GM21423 (cell line): ENCODE results near the gene WFDC10A.
"Not testable (repeated sequence)": the region's sequence is repeated elsewhere in the genome, so short reads cannot be mapped to it uniquely, and the experiment has no call there.

Experiments
- ATAC-seq: cut with Tn5 transposase; IDR thresholded peaks from one replicate; pipeline ENCODE4 v1.9.1; 2021; ENCODE audit warnings: mild to moderate bottlenecking, moderate library complexity; ENCODE audit not compliant: unreplicated experiment

The WFDC10A gene

DNA sequence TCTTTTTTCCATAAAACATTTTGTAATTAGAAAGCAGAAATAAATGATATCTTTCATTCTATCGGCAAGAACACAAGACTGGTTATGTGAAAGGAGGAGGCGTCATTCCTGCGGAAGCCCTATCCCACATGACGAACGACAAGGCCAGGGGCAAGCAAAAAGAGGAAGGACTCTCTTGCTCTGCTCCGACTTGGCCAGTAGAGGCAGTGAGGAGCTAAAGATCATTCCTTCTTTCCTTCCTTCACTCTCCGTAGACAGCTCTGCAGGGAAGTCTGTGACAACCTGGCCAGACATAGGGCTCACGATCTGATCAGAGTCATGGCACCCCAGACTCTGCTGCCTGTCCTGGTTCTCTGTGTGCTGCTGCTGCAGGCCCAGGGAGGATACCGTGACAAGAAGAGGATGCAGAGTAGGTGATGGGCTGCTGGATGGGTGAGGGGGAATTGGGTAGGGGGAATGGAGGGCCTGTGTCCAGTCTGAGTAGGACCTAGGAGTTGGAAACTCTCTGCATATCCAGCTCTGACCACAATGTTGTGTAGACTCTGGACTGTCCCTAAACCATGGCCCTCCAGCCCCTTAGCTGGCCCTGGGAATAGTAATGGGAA is at the start of gene WFDC10A:
Gene WFDC10A (plus strand): TSS at position 244 of the 605 bp plus-strand sequence. CDS start 75 bp downstream, at position 319.
- ATAC-seq = no peak

DNA sequence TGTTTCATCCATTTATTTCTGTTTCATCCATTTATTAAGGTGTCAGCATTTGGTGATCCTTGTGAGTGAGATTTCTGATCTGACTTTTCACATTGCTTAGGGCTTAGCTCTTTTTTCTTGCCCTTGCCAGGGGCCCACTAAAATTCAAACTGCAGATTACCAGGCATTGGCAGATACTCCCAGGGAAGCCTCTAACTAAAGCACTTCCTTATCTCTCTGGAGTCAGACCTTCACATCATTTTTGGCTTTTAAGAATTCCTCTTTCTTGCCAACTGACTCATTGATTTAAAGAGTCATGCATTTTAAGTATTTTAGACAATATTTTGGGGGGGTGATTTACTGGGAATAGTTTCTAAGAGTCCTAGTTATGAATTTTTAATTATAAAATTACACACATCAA is 47.8 kb upstream of the WFDC10A start:
- ATAC-seq = no peak

DNA sequence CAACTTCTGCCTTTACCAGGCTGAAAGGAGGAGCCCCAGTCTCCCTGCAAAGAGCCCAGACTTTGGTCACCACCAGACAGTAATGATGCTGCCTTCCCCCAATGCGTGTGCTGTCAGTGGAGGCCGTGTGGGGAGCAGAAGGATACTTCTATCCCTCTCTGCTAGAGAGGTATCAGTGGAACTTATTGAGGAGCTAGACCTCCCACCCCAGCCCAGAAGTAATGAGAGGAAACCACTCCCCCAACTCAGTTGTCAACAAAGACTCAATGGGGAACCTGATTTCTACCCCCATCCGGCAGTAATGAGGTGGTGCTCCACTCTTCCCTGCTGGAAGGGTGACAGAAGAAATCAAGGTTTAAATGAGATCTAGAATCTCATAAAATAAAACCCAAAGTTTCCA is 46.0 kb upstream of the WFDC10A start:
- ATAC-seq = no peak

DNA sequence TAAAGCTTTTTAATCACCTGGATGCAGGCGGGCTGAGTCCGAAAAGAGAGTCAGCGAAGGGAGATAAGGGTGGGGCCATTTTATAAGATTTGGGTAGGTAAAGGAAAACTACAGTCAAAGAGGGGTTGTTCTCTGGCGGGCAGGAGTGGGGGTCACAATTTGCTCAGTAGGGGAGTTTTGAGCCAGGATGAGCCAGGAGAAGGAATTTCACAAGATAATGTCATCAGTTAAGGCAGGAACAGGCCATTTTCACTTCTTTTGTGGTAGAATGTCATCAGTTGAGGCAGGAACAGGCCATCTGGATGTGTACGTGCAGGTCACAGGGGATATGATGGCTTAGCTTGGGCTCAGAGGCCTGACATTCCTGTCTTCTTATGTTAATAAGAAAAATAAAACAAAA is 45.2 kb upstream of the WFDC10A start:
- not testable (repeated sequence) for ATAC-seq

DNA sequence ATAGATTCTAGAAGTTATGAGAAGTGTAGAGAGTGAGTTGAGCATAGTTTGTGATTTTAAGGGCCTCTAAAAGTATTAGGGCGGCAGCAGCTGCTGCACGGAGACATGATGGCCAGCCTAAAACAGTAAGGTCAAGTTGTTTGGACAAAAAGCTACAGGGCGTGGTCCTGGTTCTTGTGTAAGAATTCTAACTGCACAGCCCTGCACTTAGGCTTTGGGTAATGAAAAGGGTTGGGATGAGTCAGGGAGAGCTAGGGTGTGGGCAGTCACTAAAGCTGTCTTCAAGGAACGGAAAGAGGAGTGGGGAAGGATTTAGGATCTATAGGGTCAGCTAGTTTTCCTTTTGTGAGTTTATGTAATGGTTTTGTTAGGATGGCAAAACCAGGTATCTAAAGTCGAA is 43.6 kb upstream of the WFDC10A start:
- ATAC-seq = not testable (repeated sequence)

DNA sequence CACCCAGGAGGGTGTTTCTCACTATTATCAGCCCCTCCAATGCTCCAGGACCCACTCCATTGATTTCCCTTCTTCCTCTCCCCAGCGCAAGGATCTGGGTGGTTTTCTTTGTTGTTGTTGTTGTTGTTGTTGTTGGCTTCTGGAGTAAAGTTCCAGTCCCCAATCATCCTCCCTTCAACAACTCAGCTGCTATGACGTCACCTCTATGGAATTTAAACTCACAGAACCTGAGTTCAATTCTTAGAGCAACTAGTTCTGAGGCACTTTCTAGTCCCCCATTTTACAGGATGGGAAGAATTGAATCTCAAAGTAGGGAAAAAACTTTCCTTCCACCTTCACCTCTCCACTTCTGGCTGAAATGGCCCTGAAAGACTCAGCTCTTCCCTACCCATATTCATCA is 40.7 kb upstream of the WFDC10A start:
- ATAC-seq = no peak

DNA sequence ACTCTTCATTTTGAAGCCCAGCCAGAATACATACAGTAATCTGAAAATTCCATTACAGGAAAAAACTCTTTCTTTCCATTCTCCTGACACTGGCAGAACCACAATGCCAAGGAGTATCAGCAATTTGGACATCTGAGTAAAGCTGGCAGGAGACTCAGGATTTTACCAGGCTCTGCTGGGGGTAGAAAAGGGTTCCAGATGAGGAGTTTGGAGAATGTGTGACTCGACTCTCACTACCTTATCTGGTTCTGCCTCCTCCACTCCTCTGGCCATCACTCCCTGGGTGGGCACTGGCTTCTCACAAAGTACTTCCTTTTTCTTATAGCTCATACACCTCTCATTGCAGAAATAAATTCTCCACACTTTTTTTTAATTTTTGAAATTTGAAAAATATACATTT is 39.8 kb upstream of the WFDC10A start:
- ATAC-seq = no peak

DNA sequence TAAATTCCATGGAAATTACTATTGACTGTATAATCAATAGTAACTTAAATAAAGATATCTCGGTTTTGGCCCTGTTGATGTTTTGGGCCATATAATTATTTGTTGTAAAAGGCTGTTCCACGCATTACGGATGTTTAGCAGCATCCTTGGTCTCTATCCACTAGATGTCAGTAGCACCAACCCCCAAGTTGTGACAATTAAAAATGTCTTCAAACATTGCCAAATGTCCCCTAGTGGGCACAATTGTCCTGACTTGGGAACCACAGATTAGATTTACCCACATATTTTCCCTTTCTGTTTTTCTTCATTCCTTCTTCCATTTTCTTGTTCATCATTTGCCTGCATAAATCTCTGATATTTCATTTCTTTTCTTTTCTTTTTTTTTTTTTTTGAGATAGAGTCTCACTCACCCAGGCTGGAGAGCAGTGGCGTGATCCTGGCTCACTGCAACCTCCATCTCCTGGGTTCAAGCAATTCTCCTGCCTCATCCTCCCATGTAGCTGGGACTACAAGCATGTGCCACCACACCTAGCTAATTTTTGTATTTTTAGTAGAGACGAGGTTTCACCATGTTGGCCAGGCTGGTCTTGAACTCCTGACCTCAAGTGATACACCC is 36.9 kb upstream of the WFDC10A start:
- no peak for ATAC-seq

DNA sequence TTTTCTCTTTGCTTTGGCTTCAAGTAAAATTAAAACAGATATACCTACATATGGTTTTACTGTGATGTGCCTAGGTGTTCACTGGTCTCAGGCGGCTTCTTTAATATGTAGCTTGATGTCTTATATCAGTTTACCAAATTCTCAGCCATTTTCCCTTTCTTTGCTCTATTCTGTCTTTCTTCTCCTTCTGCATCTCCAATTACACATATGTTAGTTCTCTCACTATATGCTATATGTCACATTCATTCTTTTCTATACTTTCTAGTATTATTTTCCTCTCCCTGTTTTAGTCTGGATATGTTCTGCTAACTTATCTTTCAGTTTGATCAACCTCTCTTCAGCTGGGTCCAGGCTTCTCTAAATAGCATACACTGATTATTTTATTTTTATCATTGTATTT is 36.0 kb upstream of the WFDC10A start:
- ATAC-seq = no peak

DNA sequence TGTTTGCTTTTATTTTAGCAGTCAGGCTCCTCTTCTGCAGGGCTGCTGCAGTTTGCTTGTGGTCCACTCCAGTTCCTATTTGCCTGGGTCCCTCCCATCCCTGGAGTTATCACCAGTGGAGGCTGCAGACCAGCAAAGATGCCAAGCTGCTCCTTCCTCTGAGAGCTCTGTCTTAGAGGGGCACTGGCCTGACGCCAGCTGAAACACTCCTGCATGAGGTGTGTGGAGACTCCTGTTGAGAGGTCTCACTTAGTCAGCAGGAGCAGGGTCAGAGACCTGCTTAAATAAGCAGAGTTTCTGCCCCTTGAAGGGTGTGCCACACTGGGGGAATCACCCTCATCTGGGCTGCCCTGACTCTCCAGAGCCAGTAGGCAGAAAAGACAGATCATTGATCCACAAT is 34.3 kb upstream of the WFDC10A start:
- no peak for ATAC-seq

DNA sequence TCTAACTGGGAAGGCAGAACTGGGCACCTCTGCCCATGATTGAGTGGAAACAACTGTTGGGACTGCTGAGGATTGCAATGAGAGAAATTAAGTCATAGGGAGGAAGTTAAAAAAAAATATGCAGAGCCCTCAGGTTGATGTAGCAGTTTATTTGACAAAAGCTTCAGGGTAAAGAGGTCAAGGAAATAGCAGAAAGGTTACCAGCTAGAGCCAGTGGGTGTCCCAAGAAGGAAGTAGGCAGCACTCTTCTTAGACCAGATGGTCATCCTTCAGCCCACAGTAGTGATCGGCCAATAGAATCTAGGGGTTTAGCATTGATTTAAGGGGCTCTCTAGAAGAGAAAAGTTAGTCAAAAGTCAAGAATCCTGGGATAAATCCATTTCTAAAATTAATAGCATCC is 21.7 kb upstream of the WFDC10A start:
- ATAC-seq = no peak

DNA sequence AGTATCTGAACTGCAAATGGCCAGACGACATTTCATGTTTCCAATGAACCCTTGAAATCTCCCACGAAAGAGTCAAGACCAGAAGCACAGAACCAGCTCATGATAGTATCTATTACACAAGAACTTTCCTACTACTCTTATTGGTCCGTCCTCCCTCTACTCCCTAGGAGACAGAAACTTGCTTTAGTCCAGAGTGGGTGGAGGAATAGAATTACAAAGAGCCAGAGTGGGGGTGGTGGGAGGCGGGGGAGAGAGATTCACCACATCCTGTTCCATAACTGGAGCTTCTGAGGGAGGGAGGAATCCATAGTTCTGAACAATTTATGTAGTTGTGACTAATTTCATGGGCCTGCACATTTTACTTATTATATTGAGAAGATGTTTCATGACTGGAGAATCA is 18.5 kb upstream of the WFDC10A start:
- no peak for ATAC-seq

DNA sequence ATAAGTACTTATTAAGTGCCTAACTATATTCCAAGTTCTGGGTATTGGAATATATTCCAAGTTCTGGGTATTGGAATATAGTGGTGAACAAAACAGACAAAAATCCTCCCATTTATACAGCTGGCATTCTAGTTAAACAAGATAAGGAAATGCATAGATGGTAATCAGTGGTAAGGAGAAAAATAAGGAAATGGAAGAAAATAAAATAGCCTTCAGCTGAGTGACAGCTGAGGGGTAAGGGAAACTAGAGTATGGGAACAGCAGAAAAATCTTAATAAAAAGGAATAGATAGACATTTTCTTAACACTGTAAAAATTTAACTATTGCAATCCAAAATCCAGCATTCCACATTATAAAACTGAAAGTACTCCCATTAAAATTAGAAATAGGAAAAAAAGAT is 17.2 kb upstream of the WFDC10A start:
- no peak for ATAC-seq

DNA sequence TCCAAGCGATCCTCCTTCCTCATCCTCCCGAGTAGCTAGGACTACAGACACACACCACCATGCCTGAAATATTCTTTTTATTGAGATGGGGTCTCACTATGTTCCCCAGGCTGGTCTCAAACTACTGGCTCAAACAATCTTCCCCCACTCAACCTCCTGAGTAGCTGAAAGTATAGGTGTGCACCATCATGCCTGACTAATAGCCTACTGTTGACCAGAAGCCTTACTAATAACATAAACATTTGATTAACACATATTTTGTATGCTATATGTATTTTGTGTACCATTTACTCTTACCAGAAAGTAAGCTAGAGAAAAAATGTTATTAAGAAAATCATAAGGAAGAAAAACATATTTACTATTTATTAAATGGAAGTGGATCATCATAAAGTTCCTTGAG is 11.9 kb upstream of the WFDC10A start:
- ATAC-seq = no peak

DNA sequence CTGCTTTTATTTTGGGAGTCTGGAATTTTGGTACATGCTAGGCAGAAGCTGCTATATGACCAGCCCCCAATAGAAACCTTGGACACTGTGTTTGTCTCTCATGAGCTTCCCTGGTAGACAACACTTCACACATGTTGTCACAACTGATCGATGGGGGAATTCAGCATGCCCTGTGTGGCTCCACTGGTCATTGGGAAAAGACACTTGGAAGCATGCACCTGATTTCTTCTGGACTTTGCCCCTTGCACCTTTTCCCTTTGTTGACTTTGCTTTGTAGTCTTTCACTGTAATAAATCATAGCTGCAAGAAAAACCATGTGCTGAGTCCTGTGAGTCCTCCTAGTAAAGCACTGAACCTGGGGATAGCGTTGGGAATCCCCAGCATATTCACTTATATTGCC is 7.9 kb upstream of the WFDC10A start:
- ATAC-seq = no peak

DNA sequence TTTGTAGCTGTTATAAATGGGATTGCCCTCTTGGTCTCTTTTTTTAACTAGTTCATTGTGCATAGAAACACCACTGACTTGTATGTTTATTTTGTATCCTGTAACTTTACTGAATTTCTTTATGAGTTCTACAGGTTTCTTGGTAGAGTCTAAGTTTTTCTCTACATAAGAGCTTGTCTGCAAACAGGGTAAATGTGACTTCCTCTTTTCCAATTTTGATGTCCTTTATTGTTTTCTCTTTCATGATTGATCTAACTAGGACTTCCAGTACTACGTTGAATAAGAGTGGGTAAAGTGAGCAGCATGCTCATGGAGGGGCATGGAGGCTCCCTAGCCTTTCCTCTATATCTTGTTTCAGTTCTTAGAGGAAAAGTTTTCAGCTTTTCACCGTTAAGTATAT is 3.0 kb upstream of the WFDC10A start:
- no peak for ATAC-seq

DNA sequence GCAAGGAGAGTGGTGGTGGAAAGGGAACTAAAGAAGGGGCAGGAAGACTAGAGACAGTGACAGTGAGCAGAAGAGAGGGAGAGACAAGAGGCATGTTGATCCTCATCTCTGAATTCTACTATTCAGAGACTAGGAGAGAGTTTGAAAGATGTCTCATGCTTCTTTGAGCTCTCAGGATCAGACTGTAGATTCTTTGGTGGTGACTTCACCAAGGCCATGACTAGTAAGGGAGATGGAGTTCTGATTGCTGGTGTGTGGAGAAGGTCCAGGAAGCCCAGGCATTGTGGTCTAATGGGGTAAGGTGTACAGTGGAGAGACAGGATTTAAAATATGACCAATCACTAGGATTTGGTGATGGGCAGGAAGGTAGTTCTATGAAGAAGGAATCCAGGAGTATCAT is 832 bp downstream of the WFDC10A start:
- ATAC-seq = no peak

DNA sequence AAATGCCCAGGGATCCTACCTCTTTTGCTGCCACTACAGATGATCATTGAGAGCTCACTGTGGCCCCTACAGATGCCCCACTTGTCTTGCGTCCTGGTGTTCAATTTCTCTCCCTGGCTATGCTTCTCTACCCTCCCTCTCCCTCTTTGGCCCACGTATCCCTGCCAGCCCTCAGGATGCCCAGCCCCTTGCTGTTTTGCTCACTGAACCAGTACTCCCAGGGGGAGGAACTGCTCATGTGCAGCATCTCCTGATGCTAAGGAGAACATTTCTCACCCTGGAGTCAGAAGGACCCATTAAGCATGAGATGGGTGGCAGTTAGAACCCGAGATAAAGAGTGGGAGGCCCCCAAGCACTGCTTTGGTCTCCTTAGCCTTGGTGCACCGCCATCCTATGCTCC is 1.6 kb downstream of the WFDC10A start, which contains the start of gene WFDC9:
Gene WFDC9 (minus strand): TSS at position 101 of the 400 bp plus-strand sequence. CDS start 21,103 bp downstream, outside the sequence.
- ATAC-seq = no peak

DNA sequence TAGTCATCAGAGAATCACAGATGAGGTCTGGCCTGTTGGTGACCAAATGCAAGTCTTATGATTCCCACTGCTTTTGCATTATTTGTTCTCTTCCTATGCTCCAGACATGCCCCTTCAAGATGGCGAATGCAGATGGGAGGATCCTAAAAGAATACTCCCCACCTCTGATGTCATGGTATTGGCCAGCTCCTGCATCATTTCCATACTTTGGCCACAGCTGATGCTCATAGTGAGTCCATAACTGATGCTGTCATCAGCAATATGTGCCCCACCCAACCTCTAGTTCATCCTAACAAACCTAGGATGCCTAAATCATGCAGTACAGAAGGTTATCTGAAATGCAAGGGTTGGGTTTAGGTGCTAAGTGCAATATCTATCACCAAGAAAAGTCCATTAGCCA is 7.0 kb downstream of the WFDC10A start:
- ATAC-seq = no peak

DNA sequence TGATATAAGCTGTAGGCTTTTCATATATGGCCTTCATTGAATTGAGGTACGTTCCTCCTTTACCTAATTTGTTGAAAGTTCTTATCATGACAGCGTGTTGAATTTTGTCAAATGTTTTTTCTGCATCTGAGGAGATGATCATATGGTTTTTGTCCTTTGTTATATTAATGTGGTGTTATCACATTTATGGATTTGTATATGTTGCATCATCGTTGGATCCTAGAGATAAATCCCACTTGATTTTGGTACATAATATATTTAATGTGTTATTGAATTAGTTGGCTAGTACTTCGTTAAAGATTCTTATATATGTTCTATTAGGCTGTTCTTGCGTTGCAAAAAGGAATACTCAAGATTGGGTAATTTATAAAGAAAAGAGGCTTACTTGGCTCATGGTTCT is 10.1 kb downstream of the WFDC10A start:
- ATAC-seq = no peak

DNA sequence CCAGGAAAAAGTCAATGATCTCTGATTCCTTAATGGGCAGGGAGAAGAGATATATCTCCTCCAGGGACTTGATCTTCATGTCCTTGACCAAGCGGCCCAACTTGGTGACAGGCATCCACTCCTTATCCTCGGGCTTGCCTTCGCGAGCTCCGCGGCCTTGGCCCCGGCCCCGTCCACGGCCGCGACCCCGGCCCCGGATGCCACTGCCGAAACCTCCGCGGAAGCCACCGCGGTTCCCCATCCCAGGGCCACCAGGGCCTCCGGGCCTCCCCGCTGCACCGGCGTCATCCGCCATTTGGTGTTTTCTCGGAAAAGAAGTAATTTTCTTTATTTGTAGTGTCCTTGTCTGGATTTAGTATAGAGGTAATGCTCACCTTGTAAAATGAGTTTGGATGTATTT is 11.5 kb downstream of the WFDC10A start:
- not testable (repeated sequence) for ATAC-seq

DNA sequence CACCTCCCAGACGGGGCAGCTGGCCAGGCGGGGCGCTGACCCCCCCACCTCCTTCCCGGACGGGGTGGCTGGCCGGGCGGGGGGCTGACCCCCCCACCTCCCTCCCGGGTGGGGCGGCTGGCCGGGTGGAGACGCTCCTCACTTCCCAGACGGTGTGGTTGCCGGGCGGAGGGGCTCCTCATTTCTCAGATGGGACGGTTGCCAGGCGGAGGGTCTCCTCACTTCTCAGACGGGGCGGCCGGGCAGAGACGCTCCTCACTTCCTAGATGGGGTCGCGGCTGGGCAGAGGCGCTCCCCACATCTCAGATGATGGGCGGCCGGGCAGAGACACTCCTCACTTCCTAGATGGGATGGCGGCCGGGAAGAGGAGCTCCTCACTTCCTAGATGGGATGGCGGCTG is 16.3 kb downstream of the WFDC10A start:
- not testable (repeated sequence) for ATAC-seq

DNA sequence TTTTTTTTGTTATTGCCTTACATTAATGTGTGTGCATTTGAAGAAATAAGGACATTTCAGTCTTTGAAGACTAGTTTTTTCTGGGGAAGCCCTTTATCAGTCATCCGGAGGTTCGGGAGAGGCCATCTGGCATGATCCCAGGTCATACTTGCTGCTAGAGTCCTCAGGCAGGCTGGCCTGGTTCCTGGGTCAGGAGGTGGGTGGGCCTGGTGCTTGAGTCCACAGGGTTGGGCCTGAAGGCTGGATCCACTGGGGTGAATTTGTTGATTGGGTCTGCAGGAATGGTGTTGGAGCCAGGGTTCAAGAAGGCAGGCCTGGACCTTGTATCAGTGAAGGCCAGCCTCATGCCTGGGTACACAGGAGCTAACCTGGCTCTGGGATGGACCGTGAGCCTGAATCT is 17.3 kb downstream of the WFDC10A start:
- ATAC-seq = no peak
